ENCODE data around the gene DEFB128.
"Not testable (repeated sequence)": the region's sequence is repeated elsewhere in the genome, so short reads cannot be mapped to it uniquely, and the experiment has no call there.

The DEFB128 gene

DNA sequence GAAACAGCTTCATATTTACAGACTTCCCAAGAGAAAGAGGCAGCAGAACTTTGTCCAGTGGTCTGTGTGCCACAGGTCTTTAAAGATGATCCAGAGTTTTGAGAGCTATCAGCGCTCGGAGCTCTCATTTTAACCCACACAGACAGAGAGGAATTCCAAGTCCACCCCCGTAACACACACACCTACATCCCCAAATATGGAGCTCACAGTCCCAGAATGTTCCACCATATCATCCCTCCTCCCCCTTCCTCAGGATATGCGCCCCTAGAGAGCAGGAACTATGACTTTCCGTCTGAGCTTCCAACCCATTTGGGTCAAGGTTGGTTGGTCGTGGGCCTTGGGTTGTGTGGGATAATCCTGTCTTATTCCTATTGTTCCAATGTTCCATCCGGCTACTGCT lies at the start of gene DEFB128:
TSS of gene DEFB128 (minus strand) at position 101 of the 400 bp plus-strand sequence. CDS start at position 13, 88 bp downstream.
- no peak for DNase-seq (ENCODE audit: low read depth)

DNA sequence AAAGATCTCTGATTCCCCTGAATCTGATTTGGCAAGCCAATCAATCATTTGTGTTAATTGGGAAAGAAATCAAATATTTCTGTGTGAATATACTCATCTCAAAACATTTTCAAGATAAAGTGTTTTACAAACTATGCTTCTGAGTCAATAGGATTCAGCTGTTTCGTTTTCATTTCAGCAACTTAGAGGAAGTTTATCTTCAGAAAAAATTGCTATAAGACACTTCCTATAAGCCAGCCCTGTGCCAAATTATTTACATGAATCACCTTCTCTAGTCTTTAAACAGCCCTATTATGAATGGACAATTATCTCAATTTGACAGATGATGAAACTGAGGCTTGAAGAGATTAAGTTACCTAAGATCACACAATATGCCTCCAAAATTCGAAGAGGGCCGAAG lies 48.4 kb upstream of the DEFB128 start:
- no peak for DNase-seq (ENCODE audit: low read depth)

- DNase-seq (ENCODE audit: low read depth): no peak
Observed at GRCh38 chr20:237489-237888, 48.0 kb upstream of the DEFB128 start.

- DNase-seq (ENCODE audit: low read depth): no peak
Observed at GRCh38 chr20:235891-236290, 46.4 kb upstream of the DEFB128 start.

DNA sequence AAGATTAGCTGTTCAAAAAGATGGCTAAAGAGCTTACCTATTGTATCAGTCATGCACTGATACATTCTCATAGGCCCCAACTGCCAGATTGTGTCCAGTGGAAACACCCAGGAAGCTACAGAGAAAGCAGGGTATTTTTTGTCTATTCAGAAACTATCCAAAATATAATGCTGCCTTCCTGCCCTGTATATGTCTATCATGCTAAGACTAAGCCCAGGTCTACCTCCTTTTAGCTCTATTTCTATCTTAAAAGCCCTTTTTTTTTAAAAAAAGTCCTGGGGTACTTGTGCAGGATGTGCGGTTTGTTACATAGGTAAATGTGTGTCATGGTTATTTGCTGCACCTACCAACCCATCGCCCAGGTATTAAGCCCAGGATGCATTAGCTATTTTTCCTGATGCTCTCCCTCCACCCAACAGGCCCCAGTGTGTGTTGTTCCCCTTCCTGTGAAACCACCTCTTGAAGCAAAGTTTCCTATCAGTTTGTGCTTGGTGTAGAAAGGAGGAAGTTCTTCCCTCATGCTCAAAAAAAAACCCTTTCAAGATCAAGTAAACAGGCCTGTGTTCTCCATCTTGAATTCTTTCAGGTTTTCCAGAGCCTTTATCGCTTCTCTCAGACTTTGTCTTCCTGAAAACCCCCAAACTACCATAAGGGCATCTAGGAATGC lies 38.1 kb upstream of the DEFB128 start:
- no peak for DNase-seq (ENCODE audit: low read depth)

GRCh38 chr20:226958-227357 lies 37.4 kb upstream of the DEFB128 start, which contains the start of gene DEFB129:
Gene DEFB129, plus strand, starts transcription at chr20:227258. Its CDS starts 31 bp downstream, at chr20:227289.
- no peak for DNase-seq (ENCODE audit: low read depth)

GRCh38 chr20:225879-226278 lies 36.4 kb upstream of the DEFB128 start:
- not testable (repeated sequence) for DNase-seq (ENCODE audit: low read depth)

DNA sequence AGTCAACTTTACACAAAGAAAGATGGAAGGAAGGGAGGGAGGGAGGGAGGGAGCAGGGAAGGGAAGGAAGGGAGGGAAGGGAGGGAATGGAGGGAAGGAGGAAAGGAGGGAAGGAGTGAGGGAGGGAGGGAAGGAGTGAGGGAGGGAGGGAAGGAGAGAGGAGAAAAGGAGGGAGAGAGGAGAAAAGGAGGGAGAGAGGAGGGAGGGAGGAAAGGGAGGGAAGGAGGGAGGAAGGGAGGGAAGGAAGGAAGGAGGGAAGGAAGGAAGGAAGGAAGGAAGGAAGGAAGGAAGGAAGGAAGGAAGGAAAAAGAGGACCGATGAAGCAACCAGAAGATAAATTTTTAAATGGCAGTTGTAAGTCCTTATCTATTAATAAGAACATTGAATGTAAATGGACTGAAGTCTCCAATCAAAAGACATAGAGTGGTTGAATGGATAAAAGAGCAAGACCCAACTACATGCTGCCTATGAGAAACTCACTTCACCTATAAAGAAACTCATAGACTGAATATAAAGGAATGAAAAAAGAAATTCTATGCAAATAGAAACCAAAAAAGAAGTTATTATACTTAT lies 31.8 kb upstream of the DEFB128 start:
- DNase-seq (ENCODE audit: low read depth): no peak

GRCh38 chr20:219290-220115 lies 30.0 kb upstream of the DEFB128 start:
- no peak for DNase-seq (ENCODE audit: low read depth)

- no peak for DNase-seq (ENCODE audit: low read depth)
Observed at GRCh38 chr20:217266-217665, 27.8 kb upstream of the DEFB128 start.

- no peak for DNase-seq (ENCODE audit: low read depth)
Observed at GRCh38 chr20:215796-216195, 26.3 kb upstream of the DEFB128 start.

- DNase-seq (ENCODE audit: low read depth): no peak
Observed at GRCh38 chr20:214383-214782, 24.9 kb upstream of the DEFB128 start.

GRCh38 chr20:210809-211502 lies 21.4 kb upstream of the DEFB128 start:
- DNase-seq (ENCODE audit: low read depth): no peak

- DNase-seq (ENCODE audit: low read depth): peak; percentile 52
Observed at GRCh38 chr20:208942-209566, 19.5 kb upstream of the DEFB128 start.

GRCh38 chr20:203630-204029 lies 14.1 kb upstream of the DEFB128 start:
- not testable (repeated sequence) for DNase-seq (ENCODE audit: low read depth)

DNA sequence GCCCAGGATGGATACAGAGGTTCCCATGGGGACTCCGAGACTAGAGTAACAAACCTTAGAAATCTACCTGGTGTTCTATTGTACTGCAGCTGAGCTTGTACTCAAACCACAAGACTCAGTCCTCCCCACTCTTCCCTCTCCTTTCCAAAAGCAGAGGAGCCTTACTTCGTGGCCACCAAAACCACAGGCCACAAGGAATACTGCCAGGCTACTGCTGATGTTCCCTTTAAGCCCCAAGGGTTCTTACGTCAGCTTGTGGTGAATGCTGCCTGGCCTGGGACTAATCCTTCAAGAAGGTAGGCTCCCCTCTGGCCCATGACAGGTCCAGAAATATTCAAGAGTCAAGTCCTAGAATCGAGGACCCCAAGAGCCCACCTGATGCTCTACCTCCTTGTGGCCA lies 10.5 kb upstream of the DEFB128 start:
- no peak for DNase-seq (ENCODE audit: low read depth)

GRCh38 chr20:198225-198624 lies 8.7 kb upstream of the DEFB128 start:
- no peak for DNase-seq (ENCODE audit: low read depth)

DNA sequence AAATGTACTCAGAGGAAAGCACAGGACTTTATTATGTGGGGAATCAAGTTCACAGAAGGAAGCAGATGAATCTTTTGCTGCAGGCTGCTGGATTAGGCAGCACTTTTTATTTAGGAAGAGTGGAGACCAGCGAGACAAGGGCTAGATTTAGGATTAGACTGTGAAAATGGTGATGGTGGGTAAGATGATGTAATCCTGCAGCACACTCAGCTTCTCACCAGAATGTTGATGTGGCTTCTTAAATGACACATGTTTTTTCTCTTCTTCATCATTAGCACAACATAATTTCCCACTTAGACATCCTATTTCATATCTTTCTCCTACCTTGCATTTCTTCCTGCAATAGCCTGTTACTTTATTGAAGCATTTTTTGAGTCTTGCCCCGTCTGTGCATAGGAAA lies 1.8 kb downstream of the DEFB128 start:
- no peak for DNase-seq (ENCODE audit: low read depth)

DNA sequence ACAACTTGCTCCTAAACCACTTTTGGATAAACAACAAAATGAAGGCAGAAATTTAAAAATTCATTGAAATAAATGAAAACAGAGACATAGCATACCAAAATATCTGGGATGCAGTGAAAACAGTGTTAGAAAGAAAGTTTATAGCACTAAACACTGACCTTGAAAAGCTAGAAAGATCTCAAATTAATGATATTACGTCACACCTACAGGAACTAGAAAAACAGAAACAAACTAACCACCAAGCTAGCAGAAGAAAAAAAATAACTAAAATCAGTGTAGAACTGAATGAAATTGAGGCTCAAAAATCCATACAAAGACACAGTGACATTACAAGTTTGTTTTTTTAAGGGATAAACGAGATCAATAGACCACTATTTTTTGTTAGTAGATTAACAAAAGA lies 5.2 kb downstream of the DEFB128 start:
- no peak for DNase-seq (ENCODE audit: low read depth)

GRCh38 chr20:168876-169275 lies 20.6 kb downstream of the DEFB128 start:
- DNase-seq (ENCODE audit: low read depth): no peak

- DNase-seq (ENCODE audit: low read depth): no peak
Observed at GRCh38 chr20:164618-165017, 24.9 kb downstream of the DEFB128 start.

GRCh38 chr20:157154-157553 lies 32.4 kb downstream of the DEFB128 start, which contains the start of gene DEFB127:
Gene DEFB127, plus strand, starts transcription at chr20:157454. Its CDS starts 91 bp downstream, at chr20:157545.
- DNase-seq (ENCODE audit: low read depth): no peak

Data from non-pigmented ciliary epithelial cell (primary cell).